Endometrial microvascular endothelial cells (primary cell): ENCODE results near the gene RITA1. TPM values are rescaled to one million over a fixed set of nuclear protein-coding genes. Genes with fewer than 3 reads are reported as not detected.

Source experiments
- in situ Hi-C: cut with HindIII; loops from 2 replicates; pipeline ENCODE4 v1.10.0; 2017; ENCODE audit warnings: low sequenced_read_pairs, low pct_unique_long_range_greater_than_20kb; ENCODE audit errors: inconsistent ontology term
- total RNA-seq: library from RNA; depleted of rRNA; stranded (reverse); fragments of >200 nt; gene quantifications from one replicate; pipeline ENCODE4 v1.2.3, GENCODE V29; 2015; ENCODE audit errors: inconsistent ontology term

The RITA1 gene
- total RNA-seq, 1 donor from 2014 or later = 36.9 TPM

GRCh38 chr12:113170457-113170856 is 15.1 kb upstream of the RITA1 start:
- in situ Hi-C loops = loop anchor here (25.0 kb wide), 1 partner anchor 108 kb away; the partner anchor contains the start of gene DTX1

- in situ Hi-C loops = loop anchor here (25.0 kb wide), 1 partner anchor 109 kb away; the partner anchor contains the start of gene DTX1
Measured at GRCh38 chr12:113170926-113171325, 14.6 kb upstream of the RITA1 start.

GRCh38 chr12:113171543-113171942 is 14.0 kb upstream of the RITA1 start:
- in situ Hi-C loops = loop anchor here (25.0 kb wide), 1 partner anchor 109 kb away; the partner anchor contains the start of gene DTX1

- in situ Hi-C loops = loop anchor here (25.0 kb wide), 1 partner anchor 110 kb away; the partner anchor contains the start of gene DTX1
Measured at GRCh38 chr12:113172185-113172584, 13.3 kb upstream of the RITA1 start.

GRCh38 chr12:113173081-113173698 is 12.3 kb upstream of the RITA1 start:
- in situ Hi-C loops = loop anchor here (25.0 kb wide), 1 partner anchor 111 kb away; the partner anchor contains the start of gene DTX1

GRCh38 chr12:113174461-113175384 is 10.8 kb upstream of the RITA1 start:
- in situ Hi-C loops = loop anchor here (25.0 kb wide), 1 partner anchor 112 kb away; the partner anchor contains the start of gene DTX1

- in situ Hi-C loops = no loop called here
Measured at GRCh38 chr12:113179023-113179422, 6.5 kb upstream of the RITA1 start.

GRCh38 chr12:113180333-113180732 is 5.2 kb upstream of the RITA1 start:
- in situ Hi-C loops = no loop called here

- in situ Hi-C loops = no loop called here
Measured at GRCh38 chr12:113181975-113182374, 3.5 kb upstream of the RITA1 start.

- in situ Hi-C loops = no loop called here
Measured at GRCh38 chr12:113183030-113183589, 2.4 kb upstream of the RITA1 start.

- in situ Hi-C loops = no loop called here
Measured at GRCh38 chr12:113184098-113184899, 1.2 kb upstream of the RITA1 start.

GRCh38 chr12:113184900-113185179 is 681 bp upstream of the RITA1 start:
- in situ Hi-C loops = no loop called here

GRCh38 chr12:113186033-113186365 is 478 bp downstream of the RITA1 start:
- in situ Hi-C loops = no loop called here

GRCh38 chr12:113186666-113187325 is 1.3 kb downstream of the RITA1 start:
- in situ Hi-C loops = no loop called here

GRCh38 chr12:113189361-113189760 is 3.8 kb downstream of the RITA1 start:
- in situ Hi-C loops = no loop called here

- in situ Hi-C loops = no loop called here
Measured at GRCh38 chr12:113190761-113191160, 5.2 kb downstream of the RITA1 start.

- in situ Hi-C loops = no loop called here
Measured at GRCh38 chr12:113191227-113191626, 5.7 kb downstream of the RITA1 start.

- in situ Hi-C loops = no loop called here
Measured at GRCh38 chr12:113194971-113195391, 9.5 kb downstream of the RITA1 start.
